Liver (tissue), 9 donors: ENCODE measurements around the gene TLE5. TPM values are rescaled to one million over a fixed set of nuclear protein-coding genes. Genes with fewer than 3 reads are reported as not detected.
A peak's percentile ranks its signal among the peaks of the same experiment; 100 is the strongest.
"Not testable (repeated sequence)": the region's sequence is repeated elsewhere in the genome, so short reads cannot be mapped to it uniquely, and the experiment has no call there.

Source experiments
- DNase-seq: peaks from one replicate; pipeline ENCODE4 v3.0.0-alpha.2; 2017; ENCODE audit warnings: low spot score
- H3K27ac ChIP-seq, 2 donors: one replicate each; pipeline ENCODE4 v1.7.0; 2013; ENCODE audit warnings: inconsistent platforms in 2 of 2, low read length in 2 of 2, control low read depth in 1 of 2, low read depth in 1 of 2, mild to moderate bottlenecking in 1 of 2
- H3K27me3 ChIP-seq, 4 donors: one replicate each; pipeline versions ENCODE4 v1.6.1 to v1.7.0; 2013; ENCODE audit warnings: low read length in 3 of 4, inconsistent platforms in 1 of 4, mild to moderate bottlenecking in 1 of 4, moderate library complexity in 1 of 4; ENCODE audit not compliant: control insufficient read depth in 4 of 4, insufficient read depth in 4 of 4
- H3K36me3 ChIP-seq, 4 donors: one replicate each; pipeline versions ENCODE4 v1.6.1 to v1.7.0; 2013; ENCODE audit warnings: low read length in 3 of 4, mild to moderate bottlenecking in 3 of 4, low read depth in 1 of 4, moderate library complexity in 1 of 4; ENCODE audit not compliant: control insufficient read depth in 4 of 4, insufficient read depth in 3 of 4
- H3K4me1 ChIP-seq, 4 donors: one replicate each; pipeline versions ENCODE4 v1.6.1 to v1.7.0; 2013; ENCODE audit warnings: low read length in 3 of 4, mild to moderate bottlenecking in 3 of 4, moderate library complexity in 1 of 4; ENCODE audit not compliant: control insufficient read depth in 4 of 4, insufficient read depth in 4 of 4
- H3K4me3 ChIP-seq, 3 donors: one replicate each; pipeline versions ENCODE4 v1.6.1 to v1.7.0; 2013; ENCODE audit warnings: low read length in 3 of 3, control low read depth in 1 of 3, low read depth in 1 of 3, mild to moderate bottlenecking in 1 of 3
- H3K9ac ChIP-seq, 2 donors: one replicate each; pipeline ENCODE4 v1.7.0; 2013; ENCODE audit warnings: low read length in 2 of 2, mild to moderate bottlenecking in 2 of 2, moderate library complexity in 2 of 2, control low read depth in 1 of 2, low read depth in 1 of 2
- H3K9me3 ChIP-seq, 4 donors: one replicate each; pipeline versions ENCODE4 v1.6.1 to v1.7.0; 2013; ENCODE audit warnings: low read length in 3 of 4; ENCODE audit not compliant: control insufficient read depth in 4 of 4
- EGR1 ChIP-seq, 2 donors: IDR thresholded peaks; 2 replicates each; pipeline ENCODE4 v1.6.1; 2016 to 2018; ENCODE audit warnings: antibody characterized with exemption in 2 of 2, low read depth in 2 of 2
- FOXA1 ChIP-seq: IDR thresholded peaks from 2 replicates; pipeline ENCODE4 v1.6.1; 2016; ENCODE audit warnings: antibody characterized with exemption
- FOXA2 ChIP-seq: IDR thresholded peaks from 2 replicates; pipeline ENCODE4 v1.6.1; 2016; ENCODE audit warnings: antibody characterized with exemption
- GABPA ChIP-seq, 2 donors: IDR thresholded peaks in 1 of 2; conservative IDR thresholded peaks in 1 of 2; 2 replicates each; pipeline ENCODE4 v1.6.1; 2016; ENCODE audit warnings: antibody characterized with exemption in 2 of 2, mild to moderate bottlenecking in 1 of 2, moderate library complexity in 1 of 2
- HNF4A ChIP-seq, 2 donors: conservative IDR thresholded peaks; 2 replicates each; pipeline ENCODE4 v1.6.1; 2016; ENCODE audit warnings: antibody characterized with exemption in 2 of 2, mild to moderate bottlenecking in 2 of 2
- HNF4G ChIP-seq: IDR thresholded peaks from 2 replicates; pipeline ENCODE4 v1.6.1; 2016; ENCODE audit warnings: antibody characterized with exemption
- JUND ChIP-seq, 2 donors: IDR thresholded peaks; 2 replicates each; pipeline ENCODE4 v1.6.1; 2016; ENCODE audit warnings: antibody characterized with exemption in 2 of 2
- MAX ChIP-seq: IDR thresholded peaks from 2 replicates; pipeline ENCODE4 v1.6.1; 2016; ENCODE audit warnings: antibody characterized with exemption
- NR2F2 ChIP-seq: IDR thresholded peaks from 2 replicates; pipeline ENCODE4 v1.6.1; 2016; ENCODE audit warnings: antibody characterized with exemption
- RAD21 ChIP-seq, 2 donors: IDR thresholded peaks; 2 replicates each; pipeline ENCODE4 v1.6.1; 2016; ENCODE audit warnings: antibody characterized with exemption in 2 of 2, mild to moderate bottlenecking in 2 of 2
- RXRA ChIP-seq, 2 donors: IDR thresholded peaks; 2 replicates each; pipeline ENCODE4 v1.6.1; 2017 to 2018; ENCODE audit warnings: antibody characterized with exemption in 2 of 2, mild to moderate bottlenecking in 1 of 2
- SP1 ChIP-seq: IDR thresholded peaks from 2 replicates; pipeline ENCODE4 v1.6.1; 2018; ENCODE audit warnings: antibody characterized with exemption, mild to moderate bottlenecking
- TAF1 ChIP-seq: conservative IDR thresholded peaks from 2 replicates; pipeline ENCODE4 v1.6.1; 2016; ENCODE audit warnings: antibody characterized with exemption, mild to moderate bottlenecking
- YY1 ChIP-seq: IDR thresholded peaks from 2 replicates; pipeline ENCODE4 v1.6.1; 2016; ENCODE audit warnings: antibody characterized with exemption, mild to moderate bottlenecking
- WGBS: extraction: QIAGEN DNeasy Blood & Tissue Kit; methylation state at CpG from one replicate; pipeline ENCODE4 v1.1.7; 2013; 5-methylcytosine and 5-hydroxymethylcytosine counted together
- polyA plus RNA-seq, 2 donors: library from polyadenylated mRNA; stranded (reverse) in 1 of 2; unstranded in 1 of 2; fragments of 200-250 nt in 1 of 2; fragments of >200 nt in 1 of 2; fragmentation: Nextera tagmentation in 1 of 2; extraction: Ambion mirVana in 1 of 2; gene quantifications; one replicate each; pipeline versions ENCODE4 v1.2.1 to v1.2.3, GENCODE V29; 2013 to 2015
- total RNA-seq, 2 donors: library from RNA; depleted of rRNA; stranded (reverse); fragments of >200 nt; gene quantifications; one replicate each; pipeline ENCODE4 v1.2.3, GENCODE V29; 2014
- TF ChIP-seq, protein P1 (sequence below): IDR thresholded peaks from 2 replicates; pipeline ENCODE4 v1.6.1; 2016; ENCODE audit warnings: antibody characterized with exemption
- TF ChIP-seq, protein P2 (sequence below): IDR thresholded peaks from 2 replicates; pipeline ENCODE4 v1.6.1; 2016; ENCODE audit warnings: antibody characterized with exemption
- donor health status: healthy.
- donor health status: healthy.
- donor health status: healthy.
- donor health status: healthy.
- donor health status: healthy.

TLE5 gene
- total and polyA plus RNA-seq, 4 donors: 47.2 to 166 (median 54.9) TPM

DNA sequence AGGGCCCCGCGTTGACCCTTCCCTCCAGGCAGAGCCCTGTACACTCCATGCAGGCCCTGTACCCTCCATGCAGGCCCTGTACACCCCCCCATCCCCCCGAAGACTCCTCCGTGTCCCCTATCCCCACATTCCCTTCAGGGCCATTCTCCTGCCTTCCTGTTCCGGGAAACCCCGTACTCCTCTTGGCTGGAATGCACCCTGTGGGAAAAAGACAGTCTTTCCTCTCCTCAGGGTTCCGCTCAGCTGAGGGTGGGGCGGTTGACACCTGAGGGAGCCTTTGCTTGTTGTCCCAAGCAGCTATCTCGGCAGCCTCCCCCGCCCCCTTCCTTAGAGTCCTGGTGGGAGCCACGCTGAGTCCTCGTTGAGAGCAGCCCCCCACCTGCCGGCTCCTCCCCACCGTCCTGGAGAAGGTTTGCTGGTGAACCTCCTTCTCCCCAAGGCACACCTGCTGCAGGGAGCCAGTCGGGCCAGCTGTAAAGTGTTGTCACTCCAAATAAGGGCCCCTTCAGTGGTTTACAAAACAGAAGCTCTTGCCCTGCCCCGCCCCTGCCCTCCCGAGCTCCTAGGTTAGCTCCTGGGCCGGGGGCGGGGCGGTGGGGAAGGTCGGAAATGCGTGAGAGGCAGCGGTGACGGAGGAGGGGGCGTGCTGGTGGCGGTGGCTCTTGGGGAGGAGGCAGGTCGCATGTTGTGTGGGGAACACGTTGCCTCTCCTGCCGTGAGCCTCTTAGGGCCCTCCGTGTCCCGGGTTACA lies 33.3 kb upstream of the TLE5 start:
- Histone ChIP-seq H3K9ac (peak overlapping the region; percentile 83 to 94), H3K27me3 (no peaks in the 10 kb centered on the region), H3K27ac (peak overlapping the region; percentile 60 to 76), H3K36me3 (no peaks in the 10 kb centered on the region), H3K4me3 (peak overlapping the region; percentile 70 to 96 (median 88)), H3K9me3 (no peaks in the 10 kb centered on the region), H3K4me1 (peaks cover 24 to 56% (median 41%) of the 10 kb centered on the region in 4 donors)
- no peak for DNase-seq
- 5% methylated on average over 31 of the region's 31 CpGs for WGBS
- TF ChIP-seq TAF1 (no peak), EGR1 (IDR thresholded peaks at IDR 0.05; ENCODE audit: low read depth in 2 of 2) (no peak), RXRA (IDR thresholded peaks at IDR 0.05) (no peak), FOXA2 (no peak), SP1 (no peak), NR2F2 (no peak), YY1 (no peak)
- TF ChIP-seq, protein P1, sequence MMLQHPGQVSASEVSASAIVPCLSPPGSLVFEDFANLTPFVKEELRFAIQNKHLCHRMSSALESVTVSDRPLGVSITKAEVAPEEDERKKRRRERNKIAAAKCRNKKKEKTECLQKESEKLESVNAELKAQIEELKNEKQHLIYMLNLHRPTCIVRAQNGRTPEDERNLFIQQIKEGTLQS: no peak
- TF ChIP-seq, protein P2, sequence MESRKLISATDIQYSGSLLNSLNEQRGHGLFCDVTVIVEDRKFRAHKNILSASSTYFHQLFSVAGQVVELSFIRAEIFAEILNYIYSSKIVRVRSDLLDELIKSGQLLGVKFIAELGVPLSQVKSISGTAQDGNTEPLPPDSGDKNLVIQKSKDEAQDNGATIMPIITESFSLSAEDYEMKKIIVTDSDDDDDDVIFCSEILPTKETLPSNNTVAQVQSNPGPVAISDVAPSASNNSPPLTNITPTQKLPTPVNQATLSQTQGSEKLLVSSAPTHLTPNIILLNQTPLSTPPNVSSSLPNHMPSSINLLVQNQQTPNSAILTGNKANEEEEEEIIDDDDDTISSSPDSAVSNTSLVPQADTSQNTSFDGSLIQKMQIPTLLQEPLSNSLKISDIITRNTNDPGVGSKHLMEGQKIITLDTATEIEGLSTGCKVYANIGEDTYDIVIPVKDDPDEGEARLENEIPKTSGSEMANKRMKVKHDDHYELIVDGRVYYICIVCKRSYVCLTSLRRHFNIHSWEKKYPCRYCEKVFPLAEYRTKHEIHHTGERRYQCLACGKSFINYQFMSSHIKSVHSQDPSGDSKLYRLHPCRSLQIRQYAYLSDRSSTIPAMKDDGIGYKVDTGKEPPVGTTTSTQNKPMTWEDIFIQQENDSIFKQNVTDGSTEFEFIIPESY: no peak

DNA sequence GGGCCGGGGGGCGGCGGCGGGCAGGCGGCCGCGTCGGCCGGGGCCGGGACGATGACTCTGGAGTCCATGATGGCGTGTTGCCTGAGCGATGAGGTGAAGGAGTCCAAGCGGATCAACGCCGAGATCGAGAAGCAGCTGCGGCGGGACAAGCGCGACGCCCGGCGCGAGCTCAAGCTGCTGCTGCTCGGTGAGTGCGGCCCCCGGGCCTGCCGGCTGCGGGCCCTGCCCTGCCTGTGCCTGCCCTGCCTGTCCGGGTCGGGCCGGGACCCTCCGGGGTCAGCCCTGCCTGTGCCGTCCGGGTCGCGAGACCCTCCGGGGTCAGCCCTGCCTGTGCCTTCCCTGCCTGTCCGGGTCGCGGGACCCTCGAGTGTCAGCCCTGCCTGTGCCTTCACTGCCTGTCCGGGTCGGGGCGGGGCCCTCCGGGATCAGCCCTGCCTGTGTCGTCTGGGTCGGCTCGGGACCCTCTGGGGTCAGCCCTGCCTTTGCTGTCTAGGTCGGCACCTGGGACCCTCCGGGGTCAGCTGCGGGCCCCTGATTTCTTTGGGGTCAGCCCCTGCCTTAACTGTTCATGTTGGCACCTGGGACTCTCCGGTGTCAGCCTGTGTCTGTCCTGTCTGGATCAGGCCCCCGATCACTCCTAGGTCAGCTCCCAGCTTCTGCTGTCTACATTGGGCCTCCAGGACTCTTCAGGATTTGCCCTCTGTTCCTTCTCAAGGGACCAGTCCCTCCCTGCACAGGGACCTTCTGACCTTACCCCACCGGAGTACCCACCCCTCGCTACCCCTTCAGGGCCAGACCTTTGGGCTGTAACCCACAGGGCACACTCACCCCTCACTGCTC lies 32.5 kb upstream of the TLE5 start:
- TF ChIP-seq, protein P2: no peak
- no peak for TF ChIP-seq HNF4G
- TF ChIP-seq RAD21 (IDR thresholded peaks at IDR 0.05): no peak
- TF ChIP-seq NR2F2: no peak
- no peak for TF ChIP-seq TAF1
- no peak for TF ChIP-seq FOXA1
- TF ChIP-seq MAX: no peak
- TF ChIP-seq SP1: no peak
- no peak for TF ChIP-seq RXRA (IDR thresholded peaks at IDR 0.05)
- TF ChIP-seq GABPA (IDR thresholded peaks at IDR 0.05 in 1 of 2, conservative IDR thresholded peaks at IDR 0.05 in 1 of 2): no peak
- TF ChIP-seq JUND (IDR thresholded peaks at IDR 0.05): no peak
- TF ChIP-seq EGR1 (IDR thresholded peaks at IDR 0.05; ENCODE audit: low read depth in 2 of 2): no peak
- no peak for TF ChIP-seq HNF4A (conservative IDR thresholded peaks at IDR 0.05)
- Histone ChIP-seq H3K9ac (peak overlapping the region; percentile 83 to 94), H3K36me3 (no peaks in the 10 kb centered on the region), H3K4me1 (peaks cover 24 to 52% (median 38%) of the 10 kb centered on the region in 4 donors), H3K9me3 (no peaks in the 10 kb centered on the region), H3K27me3 (no peaks in the 10 kb centered on the region), H3K27ac (peak overlapping the region; percentile 60 to 76), H3K4me3 (peak overlapping the region; percentile 70 to 96 (median 88))
- 1% methylated on average over 57 of the region's 57 CpGs for WGBS
- DNase-seq: no peak

DNA sequence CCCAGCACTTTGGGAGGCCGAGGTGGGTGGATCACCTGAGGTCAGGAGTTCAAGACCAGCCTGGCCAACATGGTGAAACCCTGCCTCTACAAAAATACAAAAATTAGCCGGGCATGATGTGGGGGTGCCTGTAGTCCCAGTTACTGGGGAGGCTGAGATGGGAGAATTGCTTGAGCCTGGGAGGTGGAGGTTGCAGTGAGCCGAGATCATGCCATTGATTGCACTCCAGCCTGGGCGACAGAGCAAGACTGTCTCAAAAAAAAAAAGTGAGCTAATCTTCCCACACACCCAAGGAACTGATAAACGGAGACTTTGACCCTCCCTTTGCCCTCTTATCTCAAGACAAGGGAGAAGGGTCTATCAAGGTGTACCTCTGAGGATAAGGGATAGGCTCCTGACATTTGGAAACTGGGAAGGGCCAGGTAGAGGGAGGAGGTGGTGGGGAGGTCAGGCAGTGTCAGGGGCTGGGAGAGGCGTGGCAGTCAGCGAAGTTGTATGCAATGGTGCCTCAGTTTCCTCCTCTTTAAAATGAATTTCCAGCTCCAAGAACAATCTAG lies 27.1 kb upstream of the TLE5 start:
- H3K4me3 ChIP-seq, H3K27me3 ChIP-seq, H3K9ac ChIP-seq, H3K36me3 ChIP-seq, DNase-seq, H3K27ac ChIP-seq, H3K9me3 ChIP-seq, H3K4me1 ChIP-seq: not testable (repeated sequence)
- 76% methylated on average over 7 of the region's 7 CpGs for WGBS
